MM.1S (cell line): ENCODE data around the gene CHPT1.

Source experiments
- CTCF ChIP-seq: fragments of 300-600 bp; sonication (generic); IDR thresholded peaks from 2 replicates; pipeline ENCODE4 v1.5.1; 2016; ENCODE audit warnings: antibody characterized with exemption, low read length, mixed read lengths
- EZH2 ChIP-seq: fragments of 300-600 bp; sonication (generic); optimal IDR thresholded peaks from 2 replicates; pipeline ENCODE3; 2017; ENCODE audit warnings: low read depth, mild to moderate bottlenecking, antibody characterized with exemption, low read length, mixed read lengths
- EZH2phosphoT487 ChIP-seq: fragments of 300-600 bp; sonication (generic); IDR thresholded peaks from 2 replicates; pipeline ENCODE4 v1.6.1; 2018; ENCODE audit warnings: antibody characterized with exemption, low read length

GRCh38 chr12:101777978-101778377, 80.5 kb downstream of the CHPT1 start:
- TF ChIP-seq CTCF (no peak), EZH2 (no peak), EZH2phosphoT487 (no peak)
